Activated CD4-positive, CD25-positive, alpha-beta regulatory T cell treated with anti-CD3 and anti-CD28 coated beads, Interleukin-2, amount 50 U/mL, for 16 hours (primary cell): ENCODE data around the gene KCNIP2.

Source experiments
- DNase-seq: peaks from one replicate; pipeline ENCODE4 v3.0.0-alpha.2; 2020; ENCODE audit warnings: low read depth, low spot score

KCNIP2 gene

GRCh38 chr10:101851411-101852116 is 8.0 kb upstream of the KCNIP2 start:
- DNase-seq: no peak

- DNase-seq: no peak
Measured at GRCh38 chr10:101850749-101851148, 7.1 kb upstream of the KCNIP2 start.

- DNase-seq: no peak
Measured at GRCh38 chr10:101848894-101849351, 5.3 kb upstream of the KCNIP2 start.

DNA sequence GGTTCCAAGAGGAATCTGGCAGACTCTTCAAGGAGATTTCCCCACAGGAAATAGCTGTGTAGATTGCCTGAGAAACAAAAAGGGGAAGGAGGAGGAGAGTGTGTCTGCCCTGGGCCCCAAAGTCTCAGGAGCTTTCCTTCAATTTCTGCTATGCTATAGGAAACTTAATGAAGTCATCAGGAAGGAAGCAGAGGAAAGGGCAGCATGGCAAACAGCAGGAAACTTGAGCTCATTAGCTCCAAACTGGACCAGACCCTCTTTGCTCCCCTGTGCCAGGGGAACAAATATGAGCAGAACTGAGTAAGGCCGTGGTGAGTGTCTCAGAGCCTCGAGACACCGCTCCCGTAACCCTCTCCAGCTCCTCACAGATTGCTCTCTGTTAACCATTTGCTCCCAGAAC is 4.8 kb upstream of the KCNIP2 start:
- DNase-seq: no peak

DNA sequence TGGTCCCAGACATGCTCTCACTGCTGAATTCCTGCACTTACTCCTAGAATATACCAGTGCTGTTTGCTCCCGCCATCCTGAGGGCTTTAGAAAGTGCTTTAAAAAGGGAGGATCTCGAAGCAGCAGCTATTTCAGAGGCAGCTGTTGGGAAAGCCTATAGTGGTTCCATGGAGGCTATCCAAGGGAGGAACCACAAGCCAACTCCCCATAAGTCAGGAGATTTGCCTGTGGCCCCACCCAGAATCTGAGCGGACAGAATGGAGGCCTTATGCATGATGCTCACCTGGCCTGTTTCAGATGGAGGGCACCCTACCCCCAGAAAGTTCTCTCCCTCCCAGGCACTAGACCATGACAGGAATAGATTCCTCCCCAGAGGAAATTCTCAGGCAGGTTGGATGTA is 2.3 kb upstream of the KCNIP2 start:
- no peak for DNase-seq

GRCh38 chr10:101841826-101842225 is 1.8 kb downstream of the KCNIP2 start:
- DNase-seq: no peak

- DNase-seq: peak; percentile 55
Measured at GRCh38 chr10:101840741-101841453, 2.7 kb downstream of the KCNIP2 start.

DNA sequence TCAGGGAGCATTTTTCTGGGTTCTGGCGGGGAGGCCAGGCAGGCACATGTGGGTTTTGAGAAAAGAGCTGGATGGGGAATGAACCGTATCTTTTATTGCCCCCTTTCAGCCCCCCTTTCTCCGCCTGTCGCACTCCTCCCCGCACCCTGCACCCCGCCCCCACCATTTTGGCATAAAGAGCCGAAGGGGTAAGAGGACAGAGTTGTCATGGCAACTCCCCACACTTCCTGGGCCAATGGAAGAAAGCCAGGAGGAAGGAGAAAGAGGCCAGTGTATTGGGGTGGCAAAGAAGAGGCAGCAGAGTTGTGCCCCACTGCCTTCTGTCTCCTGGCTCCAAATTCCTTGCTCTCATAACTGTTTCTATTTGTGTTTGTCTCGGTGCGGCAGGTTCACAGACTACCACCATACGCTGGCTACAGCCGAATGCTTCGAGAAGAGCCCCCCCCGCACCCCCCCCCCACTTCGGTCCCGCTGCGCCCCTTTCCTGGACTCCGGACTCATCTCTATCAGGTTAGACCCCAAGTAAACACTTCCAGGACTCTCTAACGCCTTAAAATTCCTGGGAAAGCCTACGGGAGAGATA is 3.4 kb downstream of the KCNIP2 start:
- no peak for DNase-seq

GRCh38 chr10:101839416-101840063 is 4.1 kb downstream of the KCNIP2 start:
- no peak for DNase-seq

DNA sequence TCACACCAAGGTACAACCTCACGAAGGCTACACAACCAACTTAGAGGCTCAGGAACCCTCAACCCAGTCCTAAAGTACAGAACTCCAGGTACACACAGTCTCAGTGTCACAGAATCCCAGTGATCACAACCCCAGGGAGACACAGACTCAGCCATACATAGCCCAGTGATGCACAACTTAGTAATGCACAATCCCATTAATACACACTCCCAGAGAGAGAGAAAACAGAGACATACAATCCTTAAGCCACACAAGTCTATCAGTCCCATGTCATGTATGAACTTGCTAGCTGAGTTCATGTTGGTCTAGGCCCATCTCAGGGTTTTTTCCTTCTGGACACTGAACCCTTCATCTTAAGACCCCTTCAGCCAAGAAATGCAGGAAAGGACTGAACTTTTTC is 4.6 kb downstream of the KCNIP2 start:
- no peak for DNase-seq

GRCh38 chr10:101838416-101838970 is 5.1 kb downstream of the KCNIP2 start:
- no peak for DNase-seq

- no peak for DNase-seq
Measured at GRCh38 chr10:101837748-101838147, 5.9 kb downstream of the KCNIP2 start.

- DNase-seq: no peak
Measured at GRCh38 chr10:101835362-101835761, 8.2 kb downstream of the KCNIP2 start.

DNA sequence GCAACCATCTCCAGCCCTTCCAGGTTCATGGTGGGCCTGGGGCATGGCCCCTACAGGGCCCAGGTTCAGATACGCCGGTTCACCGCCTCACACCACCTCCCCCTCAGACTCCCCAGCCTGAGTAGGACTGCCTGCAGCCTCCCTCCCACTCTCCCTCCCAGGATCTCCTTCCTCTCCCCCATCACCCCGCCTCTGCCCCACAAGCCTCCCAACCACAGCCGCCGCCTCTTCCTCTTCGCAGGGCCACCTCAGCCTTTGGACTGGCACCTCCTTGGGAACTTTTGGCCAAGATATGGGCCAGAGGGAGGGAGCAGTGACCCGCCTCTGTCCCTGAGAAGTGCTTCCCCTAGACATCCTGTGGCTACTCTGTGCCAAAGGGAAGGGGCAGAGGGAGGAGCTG is 9.3 kb downstream of the KCNIP2 start:
- no peak for DNase-seq

GRCh38 chr10:101833466-101833865 is 10.1 kb downstream of the KCNIP2 start:
- no peak for DNase-seq

GRCh38 chr10:101832325-101832771 is 11.3 kb downstream of the KCNIP2 start:
- no peak for DNase-seq

- no peak for DNase-seq
Measured at GRCh38 chr10:101831169-101831811, 12.3 kb downstream of the KCNIP2 start.

GRCh38 chr10:101830322-101831168 is 13.1 kb downstream of the KCNIP2 start:
- DNase-seq: peak; percentile 94

DNA sequence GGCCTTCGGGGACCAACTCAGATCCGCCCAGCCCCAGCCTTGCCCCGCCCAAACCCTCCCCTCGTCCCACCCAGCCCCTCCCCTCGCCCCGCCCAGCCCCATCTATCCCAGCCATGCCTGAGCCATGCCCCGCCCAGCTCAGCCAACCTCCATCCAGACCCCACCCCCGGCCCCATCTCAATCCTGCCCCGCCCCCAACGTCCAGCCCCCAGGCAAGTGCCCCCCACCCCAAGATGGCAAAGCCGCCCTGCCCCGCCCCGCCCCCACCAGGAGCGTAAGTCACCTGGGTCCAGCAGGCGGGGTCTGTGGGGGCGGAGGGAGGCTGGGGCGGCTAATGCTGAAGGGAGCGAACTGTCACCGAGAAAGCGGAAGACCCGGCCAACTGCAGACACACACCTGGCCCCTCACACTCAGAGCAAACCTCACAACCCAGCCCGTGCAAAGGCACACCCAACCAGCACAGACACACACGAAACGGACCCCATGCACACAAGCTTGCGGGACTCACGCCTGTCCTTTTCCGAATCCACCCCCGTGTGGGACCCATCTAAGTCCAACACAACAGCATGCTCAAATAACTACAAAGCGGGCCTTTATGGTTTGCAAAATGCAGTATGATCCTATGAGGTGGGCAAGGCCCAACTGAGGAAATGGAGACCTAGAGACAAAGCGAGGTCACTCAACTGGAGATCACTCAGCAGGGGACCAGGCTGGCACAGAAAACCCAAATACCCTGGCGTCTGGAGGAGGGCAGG is 13.9 kb downstream of the KCNIP2 start:
- DNase-seq: no peak
